B cell (primary cell): ENCODE measurements around the gene FANCC. TPM values are rescaled to one million over a fixed set of nuclear protein-coding genes. Genes with fewer than 3 reads are reported as not detected.

Experiments used
- ATAC-seq: fragments of 200-7000 bp; cut with Tn5 transposase; one replicate; pipeline ENCODE4 v1.10.0; 2021; ENCODE audit warnings: low read depth, mild to moderate bottlenecking, moderate number of reproducible peaks, moderate library complexity
- CTCF ChIA-PET: fragments of 350-600 bp; sonication (Branson Sonifier 250); formaldehyde crosslinking; loops from one replicate; lab custom pipeline; 2021; ENCODE audit warnings: antibody characterized with exemption, inconsistent platforms; lab: Charles Lee
- POLR2A ChIA-PET: fragments of 350-600 bp; sonication (Branson Sonifier 250); formaldehyde crosslinking; loops from one replicate; lab custom pipeline; 2021; ENCODE audit warnings: antibody characterized with exemption; lab: Charles Lee
- DNase-seq: peaks from one replicate; pipeline ENCODE4 v3.0.0; 2013
- H2AFZ ChIP-seq: 2 replicates; pipeline ENCODE4 v1.6.1; 2012; ENCODE audit warnings: mild to moderate bottlenecking, low read depth, low read length; ENCODE audit not compliant: insufficient read depth, poor library complexity, severe bottlenecking
- H3K27ac ChIP-seq, 2 donors: 1 replicate in 1 of 2; 2 replicates in 1 of 2; pipeline ENCODE4 v1.5.1; 2012 to 2013; ENCODE audit warnings: low read length in 2 of 2, mild to moderate bottlenecking in 2 of 2, moderate library complexity in 1 of 2
- H3K27me3 ChIP-seq, 4 experiments: fragments of 200-600 bp in 1 of 4; sonication (generic) in 1 of 4; replicated peaks in 1 of 4; 1 replicate in 2 of 4; 2 replicates in 2 of 4; pipeline versions ENCODE4 v1.6.1 to v1.7.0; 2013 to 2016; ENCODE audit warnings: low read length in 3 of 4, mild to moderate bottlenecking in 2 of 4, mixed read lengths in 1 of 4, moderate library complexity in 1 of 4; ENCODE audit not compliant: insufficient read depth in 4 of 4, control insufficient read depth in 3 of 4; ENCODE audit errors: control extremely low read depth in 1 of 4
- H3K36me3 ChIP-seq, 2 experiments: replicated peaks in 1 of 2; 1 replicate in 1 of 2; 2 replicates in 1 of 2; pipeline versions ENCODE4 v1.6.1 to v1.7.1; 2013; ENCODE audit warnings: low read length in 1 of 2; ENCODE audit not compliant: insufficient read depth in 2 of 2, control insufficient read depth in 1 of 2; ENCODE audit errors: control extremely low read depth in 1 of 2, extremely low read depth in 1 of 2
- H3K4me1 ChIP-seq, 2 donors: fragments of 200-600 bp in 1 of 2; sonication (generic) in 1 of 2; 1 replicate in 1 of 2; 2 replicates in 1 of 2; pipeline versions ENCODE4 v1.5.1 to v1.6.1; 2013 to 2017; ENCODE audit warnings: low read length in 2 of 2; ENCODE audit not compliant: control insufficient read depth in 2 of 2, insufficient read depth in 2 of 2
- H3K4me2 ChIP-seq: replicated peaks from 2 replicates; pipeline ENCODE3; 2012; ENCODE audit warnings: mild to moderate bottlenecking, low read depth, low read length; ENCODE audit not compliant: poor library complexity, severe bottlenecking
- H3K4me3 ChIP-seq, 5 experiments: fragments of 200-600 bp in 1 of 5; sonication (generic) in 1 of 5; 1 replicate in 3 of 5; 2 replicates in 2 of 5; pipeline versions ENCODE4 v1.5.1 to v1.7.0; 2011 to 2016; ENCODE audit warnings: low read length in 4 of 5, mild to moderate bottlenecking in 4 of 5, low read depth in 2 of 5, control low read depth in 1 of 5, moderate library complexity in 1 of 5; ENCODE audit not compliant: insufficient read depth in 1 of 5; ENCODE audit errors: control extremely low read depth in 1 of 5, extremely low read depth in 1 of 5
- H3K79me2 ChIP-seq: fragments of 200-600 bp; sonication (generic); one replicate; pipeline ENCODE4 v1.6.0; 2016; ENCODE audit warnings: low read length; ENCODE audit not compliant: control insufficient read depth, insufficient read depth
- H3K9ac ChIP-seq: fragments of 200-600 bp; sonication (generic); 2 replicates; pipeline ENCODE4 v1.6.1; 2017; ENCODE audit warnings: mild to moderate bottlenecking, low read length, moderate library complexity
- H3K9me3 ChIP-seq, 3 donors: one replicate each; pipeline versions ENCODE4 v1.6.1 to v1.7.1; 2013; ENCODE audit warnings: low read length in 2 of 3; ENCODE audit not compliant: control insufficient read depth in 2 of 3, insufficient read depth in 1 of 3; ENCODE audit errors: control extremely low read depth in 1 of 3
- H4K20me1 ChIP-seq: 2 replicates; pipeline ENCODE4 v1.6.0; 2012; ENCODE audit warnings: mild to moderate bottlenecking, low read length; ENCODE audit not compliant: insufficient read depth, control insufficient read depth, poor library complexity, severe bottlenecking
- H3K27ac Mint-ChIP-seq: one replicate; pipeline ENCODE4 v1.8.0; 2021; ENCODE audit warnings: mixed read lengths
- H3K27me3 Mint-ChIP-seq: one replicate; pipeline ENCODE4 v1.8.0; 2021; ENCODE audit warnings: mixed read lengths
- H3K4me1 Mint-ChIP-seq: one replicate; pipeline ENCODE4 v1.8.0; 2021; ENCODE audit warnings: mixed read lengths
- H3K4me3 Mint-ChIP-seq: one replicate; pipeline ENCODE4 v1.8.0; 2021; ENCODE audit warnings: mixed read lengths
- H3K9me3 Mint-ChIP-seq: one replicate; pipeline ENCODE4 v1.8.0; 2022; ENCODE audit warnings: mixed read lengths; ENCODE audit not compliant: insufficient read depth
- EZH2 ChIP-seq: IDR thresholded peaks from 2 replicates; pipeline ENCODE4 v1.6.1; 2012; ENCODE audit warnings: borderline replicate concordance, low read depth, mild to moderate bottlenecking, moderate library complexity, low read length; ENCODE audit not compliant: insufficient read depth, poor library complexity, severe bottlenecking
- WGBS: methylation state at CpG from one replicate; pipeline ENCODE4 v1.1.5; 2013; ENCODE audit warnings: missing lambda C conversion rate; ENCODE audit not compliant: insufficient coverage; 5-methylcytosine and 5-hydroxymethylcytosine counted together
- intact Hi-C: fragments of 100-400 bp; cut with micrococcal nuclease; formaldehyde crosslinking; loops from one replicate; pipeline ENCODE4 v1.10.0; 2022
- polyA plus RNA-seq: library from polyadenylated mRNA; depleted of rRNA; stranded (reverse); fragments of >200 nt; gene quantifications from 2 replicates; pipeline ENCODE4 v1.2.3, GENCODE V29; 2012
- total RNA-seq, 2 donors: library from RNA; stranded (reverse); fragments of 120-200 nt in 1 of 2; gene quantifications; 1 replicate in 1 of 2; 2 replicates in 1 of 2; pipeline versions ENCODE4 v1.2.3 to v1.2.4, GENCODE V29; 2013 to 2022
- TF ChIP-seq, protein P1 (sequence below): fragments of 200-600 bp; IDR thresholded peaks from one replicate; pipeline ENCODE4 v1.8.0; 2022; ENCODE audit warnings: antibody characterized with exemption, mild to moderate bottlenecking

The FANCC gene
- total and polyA plus RNA-seq, 2 donors (not counting 1 experiment from before 2014, with no cell fraction given) = 1.8 to 11.1 TPM

GRCh38 chr9:95215336-95215898, 102.1 kb downstream of the FANCC start:
- Histone ChIP-seq H3K27ac (no peak overlapping the region), H3K27me3 (no peaks in the 10 kb centered on the region), H3K9ac (no peak overlapping the region), H3K36me3 (no peaks in the 10 kb centered on the region), H3K9me3 (peaks cover 0 to 3% (median 0%) of the 10 kb centered on the region in 3 donors), H3K4me3 (no peak overlapping the region), H3K4me1 (peaks cover 12 to 18% of the 10 kb centered on the region in 2 donors), H2AFZ (no peak overlapping the region), H4K20me1 (no peaks in the 10 kb centered on the region), H3K4me2 (no peak overlapping the region), H3K79me2 (no peaks in the 10 kb centered on the region)
- Mint-ChIP-seq H3K4me1 (peaks cover 32% of the 10 kb centered on the region), H3K9me3 (no peaks in the 10 kb centered on the region), H3K4me3 (no peak overlapping the region), H3K27ac (no peak overlapping the region), H3K27me3 (no peaks in the 10 kb centered on the region)
- ChIA-PET POLR2A (no interaction called here), CTCF (no interaction called here)
- DNase-seq (no peak), ATAC-seq (no peak)
- TF ChIP-seq, protein P1, sequence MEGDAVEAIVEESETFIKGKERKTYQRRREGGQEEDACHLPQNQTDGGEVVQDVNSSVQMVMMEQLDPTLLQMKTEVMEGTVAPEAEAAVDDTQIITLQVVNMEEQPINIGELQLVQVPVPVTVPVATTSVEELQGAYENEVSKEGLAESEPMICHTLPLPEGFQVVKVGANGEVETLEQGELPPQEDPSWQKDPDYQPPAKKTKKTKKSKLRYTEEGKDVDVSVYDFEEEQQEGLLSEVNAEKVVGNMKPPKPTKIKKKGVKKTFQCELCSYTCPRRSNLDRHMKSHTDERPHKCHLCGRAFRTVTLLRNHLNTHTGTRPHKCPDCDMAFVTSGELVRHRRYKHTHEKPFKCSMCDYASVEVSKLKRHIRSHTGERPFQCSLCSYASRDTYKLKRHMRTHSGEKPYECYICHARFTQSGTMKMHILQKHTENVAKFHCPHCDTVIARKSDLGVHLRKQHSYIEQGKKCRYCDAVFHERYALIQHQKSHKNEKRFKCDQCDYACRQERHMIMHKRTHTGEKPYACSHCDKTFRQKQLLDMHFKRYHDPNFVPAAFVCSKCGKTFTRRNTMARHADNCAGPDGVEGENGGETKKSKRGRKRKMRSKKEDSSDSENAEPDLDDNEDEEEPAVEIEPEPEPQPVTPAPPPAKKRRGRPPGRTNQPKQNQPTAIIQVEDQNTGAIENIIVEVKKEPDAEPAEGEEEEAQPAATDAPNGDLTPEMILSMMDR = no peak
- no peak for TF ChIP-seq EZH2
- WGBS = 92% methylated on average over 2 of the region's 5 CpGs
- intact Hi-C loops = no loop called here

DNA sequence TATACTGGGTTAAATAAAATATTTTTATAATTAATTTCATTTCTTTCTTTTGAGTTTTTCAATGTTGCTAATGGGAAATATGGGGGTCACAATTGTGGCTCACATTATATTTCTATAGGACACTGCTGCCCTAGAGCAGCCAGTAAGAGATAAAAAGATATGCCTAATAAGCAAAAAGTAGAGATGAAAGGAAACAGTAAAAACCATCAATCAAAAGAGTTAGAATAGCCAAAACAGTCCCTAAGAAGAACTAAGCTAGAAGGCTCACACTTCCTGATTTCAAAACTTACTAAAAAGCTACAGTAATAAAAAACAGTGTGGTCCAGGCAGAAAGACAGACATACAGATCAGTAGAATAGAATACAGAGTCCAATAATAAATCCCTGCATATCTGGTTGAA, 104.4 kb downstream of the FANCC start:
- no peaks in the 10 kb centered on the region for H3K9me3 Mint-ChIP-seq
- ATAC-seq = no peak
- ChIA-PET POLR2A (no interaction called here), CTCF (no interaction called here)
- no peaks in the 10 kb centered on the region for H3K36me3 ChIP-seq
- H3K4me2 ChIP-seq = no peak overlapping the region
- no peak overlapping the region for H3K27ac Mint-ChIP-seq
- H3K4me3 ChIP-seq = no peak overlapping the region
- no peak overlapping the region for H2AFZ ChIP-seq
- no peaks in the 10 kb centered on the region for H3K27me3 ChIP-seq
- intact Hi-C loops = no loop called here
- no peaks in the 10 kb centered on the region for H4K20me1 ChIP-seq
- TF ChIP-seq EZH2 = no peak
- TF ChIP-seq, protein P1 = no peak
- no peak overlapping the region for H3K27ac ChIP-seq
- H3K9me3 ChIP-seq = peaks cover 0 to 3% (median 0%) of the 10 kb centered on the region in 3 donors
- peaks cover 10 to 15% of the 10 kb centered on the region in 2 donors for H3K4me1 ChIP-seq
- no peaks in the 10 kb centered on the region for H3K79me2 ChIP-seq
- H3K27me3 Mint-ChIP-seq = no peaks in the 10 kb centered on the region
- no peak overlapping the region for H3K9ac ChIP-seq
- H3K4me3 Mint-ChIP-seq = no peak overlapping the region
- peaks cover 26% of the 10 kb centered on the region for H3K4me1 Mint-ChIP-seq
- DNase-seq = no peak
